HepG2 (cell line): Measurements from ENCODE around the gene SMAD6.

Experiments used
- CTCF ChIP-seq: sonication (generic); formaldehyde crosslinking; IDR thresholded peaks from 2 replicates; pipeline ENCODE4 v1.5.0; 2020; ENCODE audit warnings: mild to moderate bottlenecking, missing genetic modification reagents, moderate library complexity
- EP300 ChIP-seq, 3 experiments: sonication (generic) in 1 of 3; formaldehyde crosslinking in 1 of 3; IDR thresholded peaks; 2 replicates each; pipeline versions ENCODE4 v1.5.1 to v1.6.1; 2011 to 2020; ENCODE audit warnings: low read depth in 2 of 3, low read length in 2 of 3, borderline replicate concordance in 1 of 3, improper control_type of control experiment in 1 of 3, mild to moderate bottlenecking in 1 of 3, missing genetic modification reagents in 1 of 3, moderate library complexity in 1 of 3
- FOXK2 ChIP-seq: fragments of 450-650 bp; IDR thresholded peaks from 2 replicates; pipeline ENCODE4 v1.6.1; 2016
- MXD1 ChIP-seq: sonication (generic); formaldehyde crosslinking; IDR thresholded peaks from 2 replicates; pipeline ENCODE4 v1.4.0; 2020; ENCODE audit warnings: mild to moderate bottlenecking, missing genetic modification reagents
- POLR2AphosphoS5 ChIP-seq: IDR thresholded peaks from 2 replicates; pipeline ENCODE4 v1.6.1; 2012; ENCODE audit warnings: low read depth, low read length
- ZFP37 ChIP-seq: sonication (generic); formaldehyde crosslinking; IDR thresholded peaks from 2 replicates; pipeline ENCODE4 v1.4.0; 2020; ENCODE audit warnings: missing genetic modification reagents, borderline replicate concordance

- TF ChIP-seq ZFP37 (CRISPR knock-in tag) (no peak), CTCF (no peak), POLR2AphosphoS5 (no peak), EP300 (IDR thresholded peaks at IDR 0.05; ENCODE audit: low read depth in 2 of 2, low read length in 2 of 2) (no peak), EP300 (CRISPR knock-in tag; IDR thresholded peaks at IDR 0.05; ENCODE audit: borderline replicate concordance) (no peak), FOXK2 (no peak), MXD1 (CRISPR knock-in tag) (no peak)
These were observed 101.7 kb downstream of the SMAD6 start for GRCh38 chr15:66803749-66804148.
